GM19238 (cell line): ENCODE measurements around the gene SPATS1.

Experiments used
- DNase-seq: peaks from one replicate; pipeline ENCODE4 v3.0.0; 2011; ENCODE audit warnings: low spot score; ENCODE audit not compliant: insufficient read length

The SPATS1 gene

GRCh38 chr6:44387346-44388134 is 45.1 kb downstream of the SPATS1 start, which contains the start of gene CDC5L:
Gene CDC5L (plus strand): TSS chr6:44387706. CDS start chr6:44387824, 118 bp downstream.
- DNase-seq: peak; percentile 86

GRCh38 chr6:44388135-44388487 is 45.7 kb downstream of the SPATS1 start:
- DNase-seq: no peak

GRCh38 chr6:44388887-44389286 is 46.4 kb downstream of the SPATS1 start:
- no peak for DNase-seq

GRCh38 chr6:44390158-44390683 is 47.8 kb downstream of the SPATS1 start:
- no peak for DNase-seq
